ENCODE data around the gene AMMECR1. TPM values are rescaled to one million over a fixed set of nuclear protein-coding genes. Genes with fewer than 3 reads are reported as not detected.

The AMMECR1 gene
- total and polyA plus RNA-seq, 2 experiments from 2014 or later, result 16.9 to 32.5 TPM

- TF ChIP-seq, protein P1, sequence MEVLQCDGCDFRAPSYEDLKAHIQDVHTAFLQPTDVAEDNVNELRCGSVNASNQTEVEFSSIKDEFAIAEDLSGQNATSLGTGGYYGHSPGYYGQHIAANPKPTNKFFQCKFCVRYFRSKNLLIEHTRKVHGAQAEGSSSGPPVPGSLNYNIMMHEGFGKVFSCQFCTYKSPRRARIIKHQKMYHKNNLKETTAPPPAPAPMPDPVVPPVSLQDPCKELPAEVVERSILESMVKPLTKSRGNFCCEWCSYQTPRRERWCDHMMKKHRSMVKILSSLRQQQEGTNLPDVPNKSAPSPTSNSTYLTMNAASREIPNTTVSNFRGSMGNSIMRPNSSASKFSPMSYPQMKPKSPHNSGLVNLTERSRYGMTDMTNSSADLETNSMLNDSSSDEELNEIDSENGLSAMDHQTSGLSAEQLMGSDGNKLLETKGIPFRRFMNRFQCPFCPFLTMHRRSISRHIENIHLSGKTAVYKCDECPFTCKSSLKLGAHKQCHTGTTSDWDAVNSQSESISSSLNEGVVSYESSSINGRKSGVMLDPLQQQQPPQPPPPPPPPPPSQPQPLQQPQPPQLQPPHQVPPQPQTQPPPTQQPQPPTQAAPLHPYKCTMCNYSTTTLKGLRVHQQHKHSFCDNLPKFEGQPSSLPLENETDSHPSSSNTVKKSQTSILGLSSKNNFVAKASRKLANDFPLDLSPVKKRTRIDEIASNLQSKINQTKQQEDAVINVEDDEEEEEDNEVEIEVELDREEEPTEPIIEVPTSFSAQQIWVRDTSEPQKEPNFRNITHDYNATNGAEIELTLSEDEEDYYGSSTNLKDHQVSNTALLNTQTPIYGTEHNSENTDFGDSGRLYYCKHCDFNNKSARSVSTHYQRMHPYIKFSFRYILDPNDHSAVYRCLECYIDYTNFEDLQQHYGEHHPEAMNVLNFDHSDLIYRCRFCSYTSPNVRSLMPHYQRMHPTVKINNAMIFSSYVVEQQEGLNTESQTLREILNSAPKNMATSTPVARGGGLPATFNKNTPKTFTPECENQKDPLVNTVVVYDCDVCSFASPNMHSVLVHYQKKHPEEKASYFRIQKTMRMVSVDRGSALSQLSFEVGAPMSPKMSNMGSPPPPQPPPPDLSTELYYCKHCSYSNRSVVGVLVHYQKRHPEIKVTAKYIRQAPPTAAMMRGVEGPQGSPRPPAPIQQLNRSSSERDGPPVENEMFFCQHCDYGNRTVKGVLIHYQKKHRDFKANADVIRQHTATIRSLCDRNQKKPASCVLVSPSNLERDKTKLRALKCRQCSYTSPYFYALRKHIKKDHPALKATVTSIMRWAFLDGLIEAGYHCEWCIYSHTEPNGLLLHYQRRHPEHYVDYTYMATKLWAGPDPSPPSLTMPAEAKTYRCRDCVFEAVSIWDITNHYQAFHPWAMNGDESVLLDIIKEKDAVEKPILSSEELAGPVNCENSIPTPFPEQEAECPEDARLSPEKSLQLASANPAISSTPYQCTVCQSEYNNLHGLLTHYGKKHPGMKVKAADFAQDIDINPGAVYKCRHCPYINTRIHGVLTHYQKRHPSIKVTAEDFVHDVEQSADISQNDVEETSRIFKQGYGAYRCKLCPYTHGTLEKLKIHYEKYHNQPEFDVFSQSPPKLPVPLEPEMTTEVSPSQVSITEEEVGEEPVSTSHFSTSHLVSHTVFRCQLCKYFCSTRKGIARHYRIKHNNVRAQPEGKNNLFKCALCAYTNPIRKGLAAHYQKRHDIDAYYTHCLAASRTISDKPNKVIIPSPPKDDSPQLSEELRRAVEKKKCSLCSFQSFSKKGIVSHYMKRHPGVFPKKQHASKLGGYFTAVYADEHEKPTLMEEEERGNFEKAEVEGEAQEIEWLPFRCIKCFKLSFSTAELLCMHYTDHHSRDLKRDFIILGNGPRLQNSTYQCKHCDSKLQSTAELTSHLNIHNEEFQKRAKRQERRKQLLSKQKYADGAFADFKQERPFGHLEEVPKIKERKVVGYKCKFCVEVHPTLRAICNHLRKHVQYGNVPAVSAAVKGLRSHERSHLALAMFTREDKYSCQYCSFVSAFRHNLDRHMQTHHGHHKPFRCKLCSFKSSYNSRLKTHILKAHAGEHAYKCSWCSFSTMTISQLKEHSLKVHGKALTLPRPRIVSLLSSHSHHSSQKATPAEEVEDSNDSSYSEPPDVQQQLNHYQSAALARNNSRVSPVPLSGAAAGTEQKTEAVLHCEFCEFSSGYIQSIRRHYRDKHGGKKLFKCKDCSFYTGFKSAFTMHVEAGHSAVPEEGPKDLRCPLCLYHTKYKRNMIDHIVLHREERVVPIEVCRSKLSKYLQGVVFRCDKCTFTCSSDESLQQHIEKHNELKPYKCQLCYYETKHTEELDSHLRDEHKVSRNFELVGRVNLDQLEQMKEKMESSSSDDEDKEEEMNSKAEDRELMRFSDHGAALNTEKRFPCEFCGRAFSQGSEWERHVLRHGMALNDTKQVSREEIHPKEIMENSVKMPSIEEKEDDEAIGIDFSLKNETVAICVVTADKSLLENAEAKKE (CRISPR knock-in tag; IDR thresholded peaks at IDR 0.05), result no peak
Measured at GRCh38 chrX:110322603-110323002, 4.7 kb upstream of the AMMECR1 start (continued).

- ATAC-seq, result no peak
- Histone ChIP-seq H3K36me3 (ENCODE audit: insufficient read depth) (no peaks in the 10 kb centered on the region), H3K4me1 (ENCODE audit: insufficient read depth) (peaks cover 31% of the 10 kb centered on the region), H3F3A (replicated peaks; ENCODE audit: low read depth) (no peaks in the 10 kb centered on the region), H3K9me2 (ENCODE audit: insufficient read depth) (no peaks in the 10 kb centered on the region), H3K27me3 (ENCODE audit: insufficient read depth) (no peaks in the 10 kb centered on the region), H4K20me1 (replicated peaks; ENCODE audit: insufficient read depth) (no peaks in the 10 kb centered on the region), H3K4me2 (peak overlapping the region; percentile 49; the same call in 1 of the 2 replicates), H3K79me2 (replicated peaks; ENCODE audit: insufficient read depth) (peaks cover 7% of the 10 kb centered on the region), H3K27ac (ENCODE audit: low read depth) (no peak overlapping the region), H3K4me3 (no peak overlapping the region), H2AFZ (no peak overlapping the region)
- no peak overlapping the region for H3K4me3 Mint-ChIP-seq
- no peaks in the 10 kb centered on the region; the same call in 2 of the 3 replicates for H3K9me3 Mint-ChIP-seq
- no peak for DNase-seq (ENCODE audit: low spot score)
- peaks cover 44% of the 10 kb centered on the region for H3K4me1 Mint-ChIP-seq
- no peaks in the 10 kb centered on the region for H3K27me3 Mint-ChIP-seq (ENCODE audit: insufficient read depth, low read depth, poor library complexity)
- no peaks in the 10 kb centered on the region; the same call in 2 of the 3 replicates for H3K36me3 Mint-ChIP-seq (ENCODE audit: low read depth)
- no peak overlapping the region for H3K27ac Mint-ChIP-seq
- TF ChIP-seq, protein P2, sequence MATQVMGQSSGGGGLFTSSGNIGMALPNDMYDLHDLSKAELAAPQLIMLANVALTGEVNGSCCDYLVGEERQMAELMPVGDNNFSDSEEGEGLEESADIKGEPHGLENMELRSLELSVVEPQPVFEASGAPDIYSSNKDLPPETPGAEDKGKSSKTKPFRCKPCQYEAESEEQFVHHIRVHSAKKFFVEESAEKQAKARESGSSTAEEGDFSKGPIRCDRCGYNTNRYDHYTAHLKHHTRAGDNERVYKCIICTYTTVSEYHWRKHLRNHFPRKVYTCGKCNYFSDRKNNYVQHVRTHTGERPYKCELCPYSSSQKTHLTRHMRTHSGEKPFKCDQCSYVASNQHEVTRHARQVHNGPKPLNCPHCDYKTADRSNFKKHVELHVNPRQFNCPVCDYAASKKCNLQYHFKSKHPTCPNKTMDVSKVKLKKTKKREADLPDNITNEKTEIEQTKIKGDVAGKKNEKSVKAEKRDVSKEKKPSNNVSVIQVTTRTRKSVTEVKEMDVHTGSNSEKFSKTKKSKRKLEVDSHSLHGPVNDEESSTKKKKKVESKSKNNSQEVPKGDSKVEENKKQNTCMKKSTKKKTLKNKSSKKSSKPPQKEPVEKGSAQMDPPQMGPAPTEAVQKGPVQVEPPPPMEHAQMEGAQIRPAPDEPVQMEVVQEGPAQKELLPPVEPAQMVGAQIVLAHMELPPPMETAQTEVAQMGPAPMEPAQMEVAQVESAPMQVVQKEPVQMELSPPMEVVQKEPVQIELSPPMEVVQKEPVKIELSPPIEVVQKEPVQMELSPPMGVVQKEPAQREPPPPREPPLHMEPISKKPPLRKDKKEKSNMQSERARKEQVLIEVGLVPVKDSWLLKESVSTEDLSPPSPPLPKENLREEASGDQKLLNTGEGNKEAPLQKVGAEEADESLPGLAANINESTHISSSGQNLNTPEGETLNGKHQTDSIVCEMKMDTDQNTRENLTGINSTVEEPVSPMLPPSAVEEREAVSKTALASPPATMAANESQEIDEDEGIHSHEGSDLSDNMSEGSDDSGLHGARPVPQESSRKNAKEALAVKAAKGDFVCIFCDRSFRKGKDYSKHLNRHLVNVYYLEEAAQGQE (IDR thresholded peaks at IDR 0.05; ENCODE audit: unreplicated experiment), result no peak
- TF ChIP-seq NANOG (IDR thresholded peaks at IDR 0.05; ENCODE audit: borderline replicate concordance) (no peak), CREB1 (CRISPR knock-in tag; IDR thresholded peaks at IDR 0.05; ENCODE audit: low read depth) (no peak), EZH2 (IDR thresholded peaks at IDR 0.05; ENCODE audit: low read depth, unreplicated experiment) (no peak), EZH2phosphoT487 (IDR thresholded peaks at IDR 0.05; ENCODE audit: unreplicated experiment) (no peak), STAT1 (IDR thresholded peaks at IDR 0.05; ENCODE audit: unreplicated experiment) (no peak), ZNF114 (CRISPR knock-in tag; IDR thresholded peaks at IDR 0.05) (no peak), ZNF331 (CRISPR knock-in tag; IDR thresholded peaks at IDR 0.05; ENCODE audit: low read depth) (no peak)
Measured at GRCh38 chrX:110321670-110322069, 3.8 kb upstream of the AMMECR1 start.

All from GM23338 (cell line).